GM12873 (cell line): ENCODE results near the gene UGT1A9.

Experiments used
- CTCF ChIP-seq: IDR thresholded peaks from 2 replicates; pipeline ENCODE4 v1.5.1; 2012; ENCODE audit warnings: low read depth, mild to moderate bottlenecking, moderate library complexity, low read length, control low read depth; ENCODE audit not compliant: insufficient read depth; ENCODE audit errors: missing control alignments

UGT1A9 gene

GRCh38 chr2:233773854-233774253, 102.2 kb downstream of the UGT1A9 start:
- TF ChIP-seq CTCF: no peak

GRCh38 chr2:233775414-233775813, 103.7 kb downstream of the UGT1A9 start:
- no peak for TF ChIP-seq CTCF

- TF ChIP-seq CTCF: no peak
These were observed 106.3 kb downstream of the UGT1A9 start, which contains the start of gene MROH2A for GRCh38 chr2:233778030-233778429. Gene MROH2A (plus strand): TSS chr2:233778330. CDS start chr2:233779359, 1,029 bp downstream.

GRCh38 chr2:233779722-233780121, 108.0 kb downstream of the UGT1A9 start:
- no peak for TF ChIP-seq CTCF

GRCh38 chr2:233780771-233781170, 109.1 kb downstream of the UGT1A9 start:
- no peak for TF ChIP-seq CTCF

GRCh38 chr2:233789554-233789953, 117.9 kb downstream of the UGT1A9 start:
- no peak for TF ChIP-seq CTCF

GRCh38 chr2:233791151-233791882, 119.6 kb downstream of the UGT1A9 start:
- TF ChIP-seq CTCF: no peak
